ENCODE measurements around the gene SPEN. TPM values are rescaled to one million over a fixed set of nuclear protein-coding genes. Genes with fewer than 3 reads are reported as not detected.

Gene SPEN
- total RNA-seq, 3 donors from 2014 or later, result 80.4 to 85.2 (median 82.1) TPM

- peaks cover 17% of the 10 kb centered on the region for H3K4me1 Mint-ChIP-seq (ENCODE audit: low read depth)
- no peak overlapping the region for H3K4me3 Mint-ChIP-seq
- H3K27me3 Mint-ChIP-seq (ENCODE audit: low read depth), result peaks cover 1% of the 10 kb centered on the region
- peak in 1 of 2 donors; percentile 38 for ATAC-seq
- no peak for DNase-seq
- H3K36me3 Mint-ChIP-seq (ENCODE audit: insufficient read depth), result no peaks in the 10 kb centered on the region
- H3K9me3 Mint-ChIP-seq, result no peaks in the 10 kb centered on the region
Measured at GRCh38 chr1:15985611-15986297, 138.2 kb downstream of the SPEN start.

GRCh38 chr1:15988856-15989736 lies 141.6 kb downstream of the SPEN start:
- Mint-ChIP-seq H3K36me3 (ENCODE audit: insufficient read depth) (no peaks in the 10 kb centered on the region), H3K4me3 (no peak overlapping the region), H3K27me3 (ENCODE audit: low read depth) (peaks cover 1% of the 10 kb centered on the region), H3K9me3 (no peaks in the 10 kb centered on the region), H3K4me1 (ENCODE audit: low read depth) (peaks cover 11% of the 10 kb centered on the region)
- no peak for ATAC-seq
- no peak for DNase-seq

GRCh38 chr1:15989776-15990175 lies 142.3 kb downstream of the SPEN start:
- Mint-ChIP-seq H3K9me3 (no peaks in the 10 kb centered on the region), H3K4me1 (ENCODE audit: low read depth) (peaks cover 9% of the 10 kb centered on the region), H3K36me3 (ENCODE audit: insufficient read depth) (no peaks in the 10 kb centered on the region)

More at GRCh38 chr1:15989776-15990175, 142.3 kb downstream of the SPEN start:
- ATAC-seq (no peak), DNase-seq (no peak)
- Mint-ChIP-seq H3K27me3 (ENCODE audit: low read depth) (peaks cover under 1% of the 10 kb centered on the region), H3K4me3 (no peak overlapping the region)

Other genes starting within 250 kb of the SPEN start
- gene DDI2, start 230.2 kb upstream of the SPEN start, total RNA-seq, result 10 to 100 TPM; 50.1 to 65.4 (median 58.2) TPM
- gene PLEKHM2, start 163.4 kb upstream of the SPEN start, total RNA-seq, result 10 to 100 TPM; 58.1 to 67.5 (median 62.1) TPM
- gene SLC25A34, start 111.4 kb upstream of the SPEN start, total RNA-seq, result 1 to 10 TPM; 1.1 to 2.8 (median 1.4) TPM
- gene TMEM82, start 105.2 kb upstream of the SPEN start, total RNA-seq, result not detected
- gene FBLIM1, start 88.9 kb upstream of the SPEN start, total RNA-seq, result under 1 TPM; 0.16 to 0.48 (median 0.16) TPM
- gene UQCRHL, start 40.1 kb upstream of the SPEN start, total RNA-seq, result 1 to 10 TPM; 1.2 to 2.1 (median 1.7) TPM
- 10 to 100 TPM; 74.2 to 86.9 (median 81.1) TPM for gene ZBTB17, start 128.4 kb downstream of the SPEN start, total RNA-seq
- gene SRARP, start 156.5 kb downstream of the SPEN start, total RNA-seq, result not detected
- under 1 TPM; 0.16 to 0.43 (median 0.24) TPM for gene HSPB7, start 170.3 kb downstream of the SPEN start, total RNA-seq
- gene CLCNKA, start 174.3 kb downstream of the SPEN start, total RNA-seq, result not detected
- not detected for gene CLCNKB, start 196.1 kb downstream of the SPEN start, total RNA-seq
- under 1 TPM in 2 of 3 donors, not detected in 1; 0.20 to 0.24 TPM for gene FAM131C, start 225.9 kb downstream of the SPEN start, total RNA-seq

All from activated T-cell treated with anti-CD3 and anti-CD28 coated beads, Interleukin-2, amount 50 U/mL, for 4 hours (primary cell).